ENCODE measurements around the gene TMEFF2. TPM values are rescaled to one million over a fixed set of nuclear protein-coding genes. Genes with fewer than 3 reads are reported as not detected.

TMEFF2 gene
- total RNA-seq, 1 donor from 2014 or later, result not detected

- Histone ChIP-seq H3K9me3 (no peaks in the 10 kb centered on the region), H3K4me3 (no peak overlapping the region), H3K27ac (no peak overlapping the region), H3K27me3 (no peaks in the 10 kb centered on the region), H3K36me3 (no peaks in the 10 kb centered on the region), H3K4me1 (no peaks in the 10 kb centered on the region)
- TF ChIP-seq CTCF (IDR thresholded peaks at IDR 0.05), result no peak
- DNase-seq (ENCODE audit: low spot score in 2 of 2), result no peak
- intact Hi-C loops (cut with DNase I), result no loop called here
Measured at GRCh38 chr2:191994749-191995148, 200.0 kb downstream of the TMEFF2 start.

- H3K9me3 ChIP-seq, result no peaks in the 10 kb centered on the region
- H3K36me3 ChIP-seq, result no peaks in the 10 kb centered on the region
- no peak for DNase-seq (ENCODE audit: low spot score in 2 of 2)
- no peak overlapping the region for H3K4me3 ChIP-seq
- no peaks in the 10 kb centered on the region for H3K27me3 ChIP-seq
- no peak overlapping the region for H3K27ac ChIP-seq
- H3K4me1 ChIP-seq, result no peaks in the 10 kb centered on the region
- TF ChIP-seq CTCF (IDR thresholded peaks at IDR 0.05), result no peak
- intact Hi-C loops (cut with DNase I), result no loop called here
Measured at GRCh38 chr2:191991442-191991841, 203.3 kb downstream of the TMEFF2 start.

GRCh38 chr2:191985740-191986139 lies 209.0 kb downstream of the TMEFF2 start:
- H3K4me3 ChIP-seq, result no peak overlapping the region
- intact Hi-C loops (cut with DNase I), result no loop called here

GRCh38 chr2:191983591-191983990 lies 211.1 kb downstream of the TMEFF2 start:
- Histone ChIP-seq H3K27me3 (no peaks in the 10 kb centered on the region), H3K27ac (no peak overlapping the region), H3K4me1 (no peaks in the 10 kb centered on the region), H3K36me3 (no peaks in the 10 kb centered on the region), H3K4me3 (no peak overlapping the region), H3K9me3 (no peaks in the 10 kb centered on the region)
- TF ChIP-seq CTCF (IDR thresholded peaks at IDR 0.05), result no peak
- intact Hi-C loops (cut with DNase I), result no loop called here
- DNase-seq (ENCODE audit: low spot score in 2 of 2), result no peak

More at GRCh38 chr2:191985740-191986139, 209.0 kb downstream of the TMEFF2 start:
- no peaks in the 10 kb centered on the region for H3K4me1 ChIP-seq
- DNase-seq (ENCODE audit: low spot score in 2 of 2), result no peak
- H3K9me3 ChIP-seq, result no peaks in the 10 kb centered on the region
- H3K27me3 ChIP-seq, result no peaks in the 10 kb centered on the region
- H3K27ac ChIP-seq, result no peak overlapping the region
- TF ChIP-seq CTCF (IDR thresholded peaks at IDR 0.05), result no peak
- H3K36me3 ChIP-seq, result no peaks in the 10 kb centered on the region

- no peak for TF ChIP-seq CTCF (IDR thresholded peaks at IDR 0.05)
- DNase-seq (ENCODE audit: low spot score in 2 of 2), result no peak
- no peak overlapping the region for H3K27ac ChIP-seq
- no peaks in the 10 kb centered on the region for H3K9me3 ChIP-seq
- intact Hi-C loops (cut with DNase I), result no loop called here
- H3K4me3 ChIP-seq, result no peak overlapping the region
- no peaks in the 10 kb centered on the region for H3K4me1 ChIP-seq
- H3K36me3 ChIP-seq, result no peaks in the 10 kb centered on the region
- no peaks in the 10 kb centered on the region for H3K27me3 ChIP-seq
Measured at GRCh38 chr2:191983186-191983585, 211.5 kb downstream of the TMEFF2 start.

- no peak for TF ChIP-seq CTCF (IDR thresholded peaks at IDR 0.05)
- DNase-seq (ENCODE audit: low spot score in 2 of 2), result no peak
- Histone ChIP-seq H3K4me3 (no peak overlapping the region), H3K36me3 (no peaks in the 10 kb centered on the region), H3K27ac (no peak overlapping the region), H3K27me3 (no peaks in the 10 kb centered on the region), H3K9me3 (no peaks in the 10 kb centered on the region), H3K4me1 (no peaks in the 10 kb centered on the region)
- intact Hi-C loops (cut with DNase I), result no loop called here
Measured at GRCh38 chr2:191981706-191982105, 213.0 kb downstream of the TMEFF2 start.
